Ovary (tissue), 10 donors: ENCODE results near the gene IFT88. TPM values are rescaled to one million over a fixed set of nuclear protein-coding genes. Genes with fewer than 3 reads are reported as not detected.

Experiments used
- DNase-seq, 5 donors: peaks; one replicate each; pipeline ENCODE4 v3.0.0-alpha.2; 2019 to 2020
- H3K27ac ChIP-seq, 2 donors: fragments of 200-600 bp; one replicate each; pipeline versions ENCODE4 v1.5.1 to v1.8.0; 2019 to 2022
- H3K27me3 ChIP-seq: fragments of 200-600 bp; one replicate; pipeline ENCODE4 v1.8.0; 2022
- H3K36me3 ChIP-seq: fragments of 200-600 bp; sonication (generic); one replicate; pipeline ENCODE4 v1.5.1; 2019
- H3K4me1 ChIP-seq: one replicate; pipeline ENCODE4 v1.8.1; 2013; ENCODE audit warnings: mild to moderate bottlenecking, moderate library complexity; ENCODE audit not compliant: insufficient read depth
- H3K4me3 ChIP-seq: fragments of 200-600 bp; sonication (generic); one replicate; pipeline ENCODE4 v1.5.1; 2017
- H3K9me3 ChIP-seq, 2 donors: fragments of 200-600 bp in 1 of 2; sonication (generic) in 1 of 2; one replicate each; pipeline versions ENCODE4 v1.5.1 to v1.8.1; 2013 to 2019; ENCODE audit warnings: mild to moderate bottlenecking in 1 of 2, moderate library complexity in 1 of 2
- CTCF ChIP-seq, 3 donors: fragments of 450-650 bp in 2 of 3; fragments of 200-600 bp in 1 of 3; IDR thresholded peaks; one replicate each; pipeline versions ENCODE4 v1.5.1 to v1.8.0; 2016 to 2022; ENCODE audit warnings: antibody characterized with exemption in 3 of 3, mild to moderate bottlenecking in 1 of 3
- EP300 ChIP-seq: sonication (generic); formaldehyde crosslinking; IDR thresholded peaks from one replicate; pipeline ENCODE4 v1.6.1; 2017; ENCODE audit warnings: antibody characterized with exemption
- POLR2A ChIP-seq: fragments of 450-650 bp; IDR thresholded peaks from one replicate; pipeline ENCODE4 v1.6.1; 2017; ENCODE audit warnings: antibody characterized with exemption, mild to moderate bottlenecking, moderate library complexity
- WGBS, 3 donors: extraction: QIAGEN DNeasy Blood & Tissue Kit in 1 of 3; methylation state at CpG; one replicate each; pipeline versions ENCODE4 v1.1.5 to v1.1.7; 2013 to 2017; 5-methylcytosine and 5-hydroxymethylcytosine counted together
- intact Hi-C, 4 donors: fragments of 100-400 bp; cut with DNase I; formaldehyde crosslinking; loops; one replicate each; pipeline versions ENCODE4 v1.11.0 to v1.15.1; 2022 to 2023
- long read RNA-seq, 3 donors: library from polyadenylated mRNA in 2 of 3; unstranded in 2 of 3; transcript quantifications; one replicate each; pipeline ENCODE4 v2.0.0 and lab custom pipeline, GENCODE V29; 2021 to 2026
- polyA plus RNA-seq, 2 donors: library from polyadenylated mRNA; stranded (reverse); fragments of 200-250 nt in 1 of 2; fragments of 350-450 nt in 1 of 2; fragmentation: Illumina TruSeq in 1 of 2; extraction: RNeasy Lipid Tissue Mini Kit (QIAGEN cat#74804) in 1 of 2; gene quantifications; one replicate each; pipeline ENCODE4 v1.2.3, GENCODE V29; 2013 to 2014
- total RNA-seq, 7 donors: library from RNA; depleted of rRNA in 2 of 7; stranded (reverse); fragments of >200 nt in 2 of 7; fragmentation: NEBNext Ultra II Directional in 3 of 7; extraction: Animal tissue kit (Norgen Biotek cat#: 25700) in 3 of 7; gene quantifications; one replicate each; pipeline versions ENCODE4 v1.1.0 to v1.2.4, GENCODE V29; 2016 to 2023
- donor health status: DM: no; HTN: no; CAD: no; lungs with moderate emphysema.
- donor health status: DM: no; HTN: no; CAD: no.
- donor health status: Bipolar disorder and iron deficiency.
- donor health status: DM: yes; HTN: yes; CAD: no.
- donor health status: DM: no; HTN: no; CAD: no.
- donor health status: DM: yes; HTN: yes; CAD: no.

Gene IFT88, protein sequence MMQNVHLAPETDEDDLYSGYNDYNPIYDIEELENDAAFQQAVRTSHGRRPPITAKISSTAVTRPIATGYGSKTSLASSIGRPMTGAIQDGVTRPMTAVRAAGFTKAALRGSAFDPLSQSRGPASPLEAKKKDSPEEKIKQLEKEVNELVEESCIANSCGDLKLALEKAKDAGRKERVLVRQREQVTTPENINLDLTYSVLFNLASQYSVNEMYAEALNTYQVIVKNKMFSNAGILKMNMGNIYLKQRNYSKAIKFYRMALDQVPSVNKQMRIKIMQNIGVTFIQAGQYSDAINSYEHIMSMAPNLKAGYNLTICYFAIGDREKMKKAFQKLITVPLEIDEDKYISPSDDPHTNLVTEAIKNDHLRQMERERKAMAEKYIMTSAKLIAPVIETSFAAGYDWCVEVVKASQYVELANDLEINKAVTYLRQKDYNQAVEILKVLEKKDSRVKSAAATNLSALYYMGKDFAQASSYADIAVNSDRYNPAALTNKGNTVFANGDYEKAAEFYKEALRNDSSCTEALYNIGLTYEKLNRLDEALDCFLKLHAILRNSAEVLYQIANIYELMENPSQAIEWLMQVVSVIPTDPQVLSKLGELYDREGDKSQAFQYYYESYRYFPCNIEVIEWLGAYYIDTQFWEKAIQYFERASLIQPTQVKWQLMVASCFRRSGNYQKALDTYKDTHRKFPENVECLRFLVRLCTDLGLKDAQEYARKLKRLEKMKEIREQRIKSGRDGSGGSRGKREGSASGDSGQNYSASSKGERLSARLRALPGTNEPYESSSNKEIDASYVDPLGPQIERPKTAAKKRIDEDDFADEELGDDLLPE
- 10 to 100 TPM; 18.0 to 30.6 (median 23.9) TPM for total RNA-seq
- polyA plus RNA-seq: 10 to 100 TPM; 12.1 to 14.6 TPM
- long read RNA-seq, donor 1, partial matches to known transcripts: 34 of 59 reads
- long read RNA-seq, donor 1, other reads (novel, unspliced or antisense): 24 of 59 reads
- long read RNA-seq, donor 2, partial matches to known transcripts: 6 of 10 reads
- long read RNA-seq, donor 2, other reads (novel, unspliced or antisense): 0 of 10 reads
- long read RNA-seq, donor 3, transcript IFT88-202 (26 exons, 2,856 nt): major isoform, 17 of 67 reads
- long read RNA-seq, donor 3, partial matches to known transcripts: 6 of 67 reads
- long read RNA-seq, donor 3, other reads (novel, unspliced or antisense): 43 of 67 reads

DNA sequence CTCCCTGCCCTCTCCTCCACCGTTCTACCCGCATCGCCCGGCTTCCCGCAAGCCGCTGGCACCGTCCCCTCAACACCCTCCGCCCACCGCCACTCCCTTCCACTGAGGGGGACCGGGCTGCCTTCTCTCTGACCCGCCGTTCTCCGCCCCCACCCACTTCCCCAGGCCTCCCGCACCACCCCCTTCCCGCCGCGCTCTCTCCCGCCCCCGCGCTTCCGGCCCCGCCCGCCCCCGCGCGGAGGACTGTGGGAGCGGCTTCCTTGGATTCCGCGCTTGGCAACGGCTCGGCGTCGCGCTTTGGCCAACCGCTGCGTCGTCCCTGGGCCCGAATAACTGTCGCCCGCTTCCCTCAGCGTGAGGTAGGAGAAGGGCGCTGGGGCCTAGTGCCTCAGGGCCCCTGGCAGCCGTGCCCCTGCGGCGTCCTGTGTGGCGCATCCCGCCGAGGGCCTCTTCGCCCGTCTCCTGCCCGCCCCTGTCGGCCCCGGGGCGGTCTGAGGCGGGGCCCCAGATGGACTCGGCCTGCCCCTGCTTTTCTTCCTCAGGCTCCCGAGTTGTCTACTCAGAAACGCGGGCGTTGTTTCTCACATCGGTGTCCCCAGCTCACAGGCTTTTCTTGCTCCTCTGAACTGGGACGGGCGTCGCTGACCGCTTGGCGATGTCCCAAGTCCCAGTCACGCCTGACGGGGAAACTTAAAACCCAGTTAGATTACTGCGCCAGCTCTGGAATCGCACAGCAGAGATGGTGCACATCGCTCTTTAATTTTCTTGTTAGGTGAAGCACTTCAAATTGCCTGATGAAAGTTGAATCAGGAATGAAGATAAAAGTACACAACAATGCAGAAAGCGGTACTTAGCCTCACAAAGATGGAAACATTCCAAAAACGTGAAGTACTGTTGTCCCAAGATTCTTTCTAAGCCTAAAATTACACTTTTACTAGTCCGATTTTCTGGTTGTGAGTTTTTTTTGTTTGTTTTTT lies at the start of gene IFT88:
IFT88 (plus strand) TSS at position 260 of the 977 bp plus-strand sequence. CDS start 7,229 bp downstream, outside the sequence.
- 0% methylated on average over 64 to 74 of the region's 74 CpGs for WGBS, 3 donors
- Histone ChIP-seq H3K36me3 (no peaks in the 10 kb centered on the region), H3K4me3 (peak within 1 kb of the TSS; percentile 82), H3K9me3 (no peaks in the 10 kb centered on the region), H3K27me3 (no peaks in the 10 kb centered on the region), H3K27ac (peak within 1 kb of the TSS; percentile 78 to 80), H3K4me1 (peaks cover 1% of the 10 kb centered on the region)
- peak; percentile 85 to 92 (median 89) for DNase-seq
- intact Hi-C loops: no loop called here
- TF ChIP-seq CTCF (IDR thresholded peaks at IDR 0.05) (peak in 1 of 3 donors; percentile 26), EP300 (no peak)

DNA sequence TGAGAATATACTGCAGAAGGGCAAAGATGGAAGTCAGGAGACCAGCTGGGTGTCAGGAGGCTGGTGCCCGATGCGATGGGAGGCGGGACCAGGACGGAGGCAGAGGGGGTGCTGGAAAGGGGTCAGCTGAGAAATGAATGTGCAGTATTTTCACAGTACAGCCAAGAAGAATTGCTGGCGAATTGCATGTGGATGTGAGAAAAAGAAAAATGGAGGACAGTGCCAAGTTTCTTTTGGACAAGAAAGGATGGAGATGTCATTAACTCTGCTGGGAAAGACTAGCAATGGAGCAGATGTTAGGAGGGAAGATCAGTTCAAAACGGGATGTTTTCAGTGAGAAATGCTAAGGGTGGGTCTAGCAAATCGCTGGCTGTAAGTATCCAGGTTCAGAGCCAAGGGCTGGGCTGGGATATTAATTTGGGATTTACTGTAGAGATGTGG lies 48.3 kb upstream of the IFT88 start:
- WGBS, 3 donors: 41 to 68% (median 59%) methylated on average over 7 of the region's 7 CpGs
- no peak for DNase-seq
- H3K27ac ChIP-seq: no peak overlapping the region
- H3K36me3 ChIP-seq: no peaks in the 10 kb centered on the region
- intact Hi-C loops: no loop called here
- no peaks in the 10 kb centered on the region for H3K27me3 ChIP-seq
- no peaks in the 10 kb centered on the region for H3K4me1 ChIP-seq
- no peak overlapping the region for H3K4me3 ChIP-seq
- TF ChIP-seq EP300 (no peak), POLR2A (no peak), CTCF (IDR thresholded peaks at IDR 0.05) (no peak)
- no peaks in the 10 kb centered on the region for H3K9me3 ChIP-seq

GRCh38 chr13:20519875-20520274 lies 47.1 kb upstream of the IFT88 start:
- intact Hi-C loops: no loop called here
- TF ChIP-seq CTCF (IDR thresholded peaks at IDR 0.05) (no peak), EP300 (no peak), POLR2A (no peak)
- DNase-seq: no peak
- WGBS, 3 donors: 89 to 93% (median 91%) methylated on average over 1 of the region's 1 CpG
- no peaks in the 10 kb centered on the region for H3K4me1 ChIP-seq
- H3K36me3 ChIP-seq: no peaks in the 10 kb centered on the region
- no peaks in the 10 kb centered on the region for H3K9me3 ChIP-seq
- H3K4me3 ChIP-seq: no peak overlapping the region
- H3K27me3 ChIP-seq: no peaks in the 10 kb centered on the region
- H3K27ac ChIP-seq: no peak overlapping the region
